Measurements from ENCODE around the gene FAM210B. TPM values are rescaled to one million over a fixed set of nuclear protein-coding genes. Genes with fewer than 3 reads are reported as not detected.
A peak's percentile ranks its signal among the peaks of the same experiment; 100 is the strongest.

Gene FAM210B
- total and polyA plus RNA-seq, 2 of the 13 experiments (the other 11 are each of a cell fraction or from before 2014, with no cell fraction given) = 75.9 to 107 TPM

GRCh38 chr20:56392132-56392880 is 33.5 kb downstream of the FAM210B start, which contains the start of the genes AURKA and CSTF1 (continued):
- TF ChIP-seq, protein P1, sequence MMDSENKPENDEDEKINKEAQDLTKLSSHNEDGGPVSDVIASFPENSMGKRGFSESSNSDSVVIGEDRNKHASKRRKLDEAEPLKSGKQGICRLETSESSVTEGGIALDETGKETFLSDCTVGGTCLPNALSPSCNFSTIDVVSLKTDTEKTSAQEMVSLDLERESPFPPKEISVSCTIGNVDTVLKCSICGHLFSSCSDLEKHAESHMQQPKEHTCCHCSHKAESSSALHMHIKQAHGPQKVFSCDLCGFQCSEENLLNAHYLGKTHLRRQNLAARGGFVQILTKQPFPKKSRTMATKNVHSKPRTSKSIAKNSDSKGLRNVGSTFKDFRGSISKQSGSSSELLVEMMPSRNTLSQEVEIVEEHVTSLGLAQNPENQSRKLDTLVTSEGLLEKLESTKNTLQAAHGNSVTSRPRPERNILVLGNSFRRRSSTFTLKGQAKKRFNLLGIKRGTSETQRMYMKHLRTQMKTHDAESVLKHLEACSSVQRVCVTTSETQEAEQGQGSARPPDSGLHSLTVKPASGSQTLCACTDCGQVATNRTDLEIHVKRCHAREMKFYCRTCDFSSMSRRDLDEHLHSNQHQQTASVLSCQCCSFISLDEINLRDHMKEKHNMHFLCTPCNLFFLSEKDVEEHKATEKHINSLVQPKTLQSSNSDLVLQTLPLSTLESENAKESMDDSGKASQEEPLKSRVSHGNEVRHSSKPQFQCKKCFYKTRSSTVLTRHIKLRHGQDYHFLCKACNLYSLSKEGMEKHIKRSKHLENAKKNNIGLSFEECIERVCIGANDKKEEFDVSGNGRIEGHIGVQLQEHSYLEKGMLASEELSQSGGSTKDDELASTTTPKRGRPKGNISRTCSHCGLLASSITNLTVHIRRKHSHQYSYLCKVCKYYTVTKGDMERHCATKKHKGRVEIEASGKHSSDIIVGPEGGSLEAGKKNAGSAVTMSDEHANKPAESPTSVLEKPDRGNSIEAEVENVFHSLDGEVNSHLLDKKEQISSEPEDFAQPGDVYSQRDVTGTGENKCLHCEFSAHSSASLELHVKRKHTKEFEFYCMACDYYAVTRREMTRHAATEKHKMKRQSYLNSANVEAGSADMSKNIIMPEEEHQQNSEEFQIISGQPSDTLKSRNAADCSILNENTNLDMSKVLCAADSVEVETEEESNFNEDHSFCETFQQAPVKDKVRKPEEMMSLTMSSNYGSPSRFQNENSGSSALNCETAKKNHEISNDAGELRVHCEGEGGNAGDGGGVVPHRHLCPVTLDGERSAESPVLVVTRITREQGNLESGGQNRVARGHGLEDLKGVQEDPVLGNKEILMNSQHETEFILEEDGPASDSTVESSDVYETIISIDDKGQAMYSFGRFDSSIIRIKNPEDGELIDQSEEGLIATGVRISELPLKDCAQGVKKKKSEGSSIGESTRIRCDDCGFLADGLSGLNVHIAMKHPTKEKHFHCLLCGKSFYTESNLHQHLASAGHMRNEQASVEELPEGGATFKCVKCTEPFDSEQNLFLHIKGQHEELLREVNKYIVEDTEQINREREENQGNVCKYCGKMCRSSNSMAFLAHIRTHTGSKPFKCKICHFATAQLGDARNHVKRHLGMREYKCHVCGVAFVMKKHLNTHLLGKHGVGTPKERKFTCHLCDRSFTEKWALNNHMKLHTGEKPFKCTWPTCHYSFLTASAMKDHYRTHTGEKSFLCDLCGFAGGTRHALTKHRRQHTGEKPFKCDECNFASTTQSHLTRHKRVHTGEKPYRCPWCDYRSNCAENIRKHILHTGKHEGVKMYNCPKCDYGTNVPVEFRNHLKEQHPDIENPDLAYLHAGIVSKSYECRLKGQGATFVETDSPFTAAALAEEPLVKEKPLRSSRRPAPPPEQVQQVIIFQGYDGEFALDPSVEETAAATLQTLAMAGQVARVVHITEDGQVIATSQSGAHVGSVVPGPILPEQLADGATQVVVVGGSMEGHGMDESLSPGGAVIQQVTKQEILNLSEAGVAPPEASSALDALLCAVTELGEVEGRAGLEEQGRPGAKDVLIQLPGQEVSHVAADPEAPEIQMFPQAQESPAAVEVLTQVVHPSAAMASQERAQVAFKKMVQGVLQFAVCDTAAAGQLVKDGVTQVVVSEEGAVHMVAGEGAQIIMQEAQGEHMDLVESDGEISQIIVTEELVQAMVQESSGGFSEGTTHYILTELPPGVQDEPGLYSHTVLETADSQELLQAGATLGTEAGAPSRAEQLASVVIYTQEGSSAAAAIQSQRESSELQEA (CRISPR knock-in tag; IDR thresholded peaks at IDR 0.05; ENCODE audit: not compliant biosample characterization) = peak; percentile 93
- TF ChIP-seq REL (CRISPR knock-in tag; conservative IDR thresholded peaks at IDR 0.05) (peak; percentile 97), KLF12 (CRISPR knock-in tag; IDR thresholded peaks at IDR 0.05; ENCODE audit: borderline replicate concordance) (peak; percentile 93), POLR2AphosphoS5 (IDR thresholded peaks at IDR 0.05; ENCODE audit: low read depth, low read length) (peak; percentile 82), ZBTB8A (CRISPR knock-in tag; IDR thresholded peaks at IDR 0.05; ENCODE audit: borderline replicate concordance, low read depth) (peak; percentile 82; the same call in 1 of the 2 replicates), HMG20B (CRISPR knock-in tag; conservative IDR thresholded peaks at IDR 0.05) (peak; percentile 87), NAIF1 (CRISPR knock-in tag; IDR thresholded peaks at IDR 0.05; ENCODE audit: borderline replicate concordance) (peak; percentile 98), NFKBIZ (CRISPR knock-in tag; IDR thresholded peaks at IDR 0.05) (peak; percentile 98), HNRNPH1 (optimal IDR thresholded peaks at IDR 0.05; ENCODE audit: low read depth, low read length) (peak; percentile 90), ZFP91 (CRISPR knock-in tag; IDR thresholded peaks at IDR 0.05; ENCODE audit: borderline replicate concordance) (peak; percentile 98), HOXA5 (CRISPR knock-in tag; IDR thresholded peaks at IDR 0.05) (peak; percentile 98), ZNF317 (CRISPR knock-in tag; IDR thresholded peaks at IDR 0.05) (peak; percentile 91), ZNF260 (CRISPR knock-in tag; IDR thresholded peaks at IDR 0.05; ENCODE audit: borderline replicate concordance, low read depth) (0 out of 2 replicates have a peak, but pooled peaks have one; percentile 89), SNRNP70 (IDR thresholded peaks at IDR 0.05; ENCODE audit: low read depth, low read length) (no peak)
- TF ChIP-seq, protein P2, sequence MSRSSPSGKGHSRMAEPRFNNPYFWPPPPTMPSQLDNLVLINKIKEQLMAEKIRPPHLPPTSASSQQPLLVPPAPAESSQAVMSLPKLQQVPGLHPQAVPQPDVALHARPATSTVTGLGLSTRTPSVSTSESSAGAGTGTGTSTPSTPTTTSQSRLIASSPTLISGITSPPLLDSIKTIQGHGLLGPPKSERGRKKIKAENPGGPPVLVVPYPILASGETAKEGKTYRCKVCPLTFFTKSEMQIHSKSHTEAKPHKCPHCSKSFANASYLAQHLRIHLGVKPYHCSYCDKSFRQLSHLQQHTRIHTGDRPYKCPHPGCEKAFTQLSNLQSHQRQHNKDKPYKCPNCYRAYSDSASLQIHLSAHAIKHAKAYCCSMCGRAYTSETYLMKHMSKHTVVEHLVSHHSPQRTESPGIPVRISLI (CRISPR knock-in tag; IDR thresholded peaks at IDR 0.05; ENCODE audit: borderline replicate concordance) = peak; percentile 50
- TF ChIP-seq, protein P3, sequence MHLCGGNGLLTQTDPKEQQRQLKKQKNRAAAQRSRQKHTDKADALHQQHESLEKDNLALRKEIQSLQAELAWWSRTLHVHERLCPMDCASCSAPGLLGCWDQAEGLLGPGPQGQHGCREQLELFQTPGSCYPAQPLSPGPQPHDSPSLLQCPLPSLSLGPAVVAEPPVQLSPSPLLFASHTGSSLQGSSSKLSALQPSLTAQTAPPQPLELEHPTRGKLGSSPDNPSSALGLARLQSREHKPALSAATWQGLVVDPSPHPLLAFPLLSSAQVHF (CRISPR knock-in tag; IDR thresholded peaks at IDR 0.05) = peak; percentile 85
